H1 (cell line): ENCODE results near the gene ARMC12. TPM values are rescaled to one million over a fixed set of nuclear protein-coding genes. Genes with fewer than 3 reads are reported as not detected.

ENCODE experiments used
- BACH1 ChIP-seq: IDR thresholded peaks from 2 replicates; pipeline ENCODE4 v1.6.1; 2012; ENCODE audit warnings: low read length, improper control_type of control experiment
- CBX5 ChIP-seq: fragments of 300-800, 300-1000 bp; sonication (generic); IDR thresholded peaks from 2 replicates; pipeline ENCODE4 v1.7.1; 2016; ENCODE audit warnings: antibody characterized with exemption, low read length, low read depth
- CHD1 ChIP-seq: IDR thresholded peaks from 2 replicates; pipeline ENCODE4 v1.6.1; 2012; ENCODE audit warnings: low read depth, low read length, improper control_type of control experiment
- CHD2 ChIP-seq: IDR thresholded peaks from 2 replicates; pipeline ENCODE4 v1.6.1; 2012; ENCODE audit warnings: low read length, improper control_type of control experiment
- EP300 ChIP-seq, 2 experiments: IDR thresholded peaks; 1 replicate in 1 of 2; 2 replicates in 1 of 2; pipeline ENCODE4 v1.6.1; 2011 to 2012; ENCODE audit warnings: low read depth in 2 of 2, low read length in 2 of 2, mild to moderate bottlenecking in 2 of 2, borderline replicate concordance in 1 of 2, inconsistent platforms in 1 of 2, moderate library complexity in 1 of 2
- HDAC6 ChIP-seq: IDR thresholded peaks from one replicate; pipeline ENCODE4 v1.7.1; 2012; ENCODE audit warnings: low read depth, mild to moderate bottlenecking, inconsistent platforms, low read length, moderate library complexity
- JUN ChIP-seq: IDR thresholded peaks from 2 replicates; pipeline ENCODE4 v1.6.1; 2011; ENCODE audit warnings: low read depth, mild to moderate bottlenecking, improper control_type of control experiment, low read length
- KDM4A ChIP-seq: IDR thresholded peaks from one replicate; pipeline ENCODE4 v1.7.1; 2012; ENCODE audit warnings: low read depth, mild to moderate bottlenecking, moderate library complexity, low read length, inconsistent platforms; ENCODE audit not compliant: severe bottlenecking
- PHF8 ChIP-seq: fragments of 200-600 bp; sonication (generic); conservative IDR thresholded peaks from 2 replicates; pipeline ENCODE4 v1.7.1; 2012; ENCODE audit warnings: low read depth, mild to moderate bottlenecking, inconsistent platforms, low read length, moderate library complexity
- POLR2A ChIP-seq, 2 experiments: IDR thresholded peaks; 1 replicate in 1 of 2; 2 replicates in 1 of 2; pipeline ENCODE4 v1.6.1; 2011; ENCODE audit warnings: low read depth in 2 of 2, low read length in 2 of 2, mild to moderate bottlenecking in 2 of 2; ENCODE audit errors: control extremely low read depth in 1 of 2
- RBBP5 ChIP-seq: IDR thresholded peaks from 2 replicates; pipeline ENCODE4 v1.7.1; 2012; ENCODE audit warnings: low read depth, mild to moderate bottlenecking, inconsistent platforms, low read length, moderate library complexity, borderline replicate concordance
- RNF2 ChIP-seq: fragments of 200-900, 300-1000 bp; sonication (generic); IDR thresholded peaks from 2 replicates; pipeline ENCODE4 v1.7.1; 2016; ENCODE audit warnings: borderline replicate concordance, low read depth, mild to moderate bottlenecking, antibody characterized with exemption, low read length; ENCODE audit not compliant: poor library complexity, severe bottlenecking; ENCODE audit errors: missing control alignments
- SIRT6 ChIP-seq: IDR thresholded peaks from one replicate; pipeline ENCODE4 v1.7.1; 2012; ENCODE audit warnings: low read length, inconsistent platforms
- SP2 ChIP-seq: IDR thresholded peaks from 2 replicates; pipeline ENCODE4 v1.6.1; 2012; ENCODE audit warnings: mild to moderate bottlenecking, low read length, inconsistent platforms
- SP4 ChIP-seq: IDR thresholded peaks from 2 replicates; pipeline ENCODE4 v1.6.1; 2012; ENCODE audit warnings: low read length, inconsistent platforms
- TAF1 ChIP-seq: IDR thresholded peaks from 2 replicates; pipeline ENCODE4 v1.6.1; 2011; ENCODE audit warnings: mild to moderate bottlenecking, low read depth, low read length
- TAF7 ChIP-seq: optimal IDR thresholded peaks from 2 replicates; pipeline ENCODE3; 2011; ENCODE audit warnings: low read depth, mild to moderate bottlenecking, inconsistent platforms, low read length, moderate library complexity, borderline replicate concordance
- polyA plus RNA-seq, 7 experiments: library from polyadenylated mRNA; depleted of rRNA in 3 of 7; stranded (reverse) in 5 of 7; unstranded in 2 of 7; fragments of >200 nt in 5 of 7; fragments of 200-250 nt in 2 of 7; gene quantifications; 1 replicate in 5 of 7; 2 replicates in 1 of 7; 4 replicates in 1 of 7; pipeline versions ENCODE4 v1.2.1 to v1.2.3, GENCODE V29; 2011 to 2013; ENCODE audit warnings: missing spikeins in 2 of 7, mixed read lengths in 2 of 7
- total RNA-seq: library from RNA; stranded (reverse); fragmentation: NEBNext Ultra II Directional; extraction: Animal tissue kit (Norgen Biotek cat#: 25700); gene quantifications from 2 replicates; pipeline ENCODE4 v1.2.1, GENCODE V29; 2021

Gene ARMC12
- total and polyA plus RNA-seq, 2 of the 8 experiments (the other 6 are each of a cell fraction or from before 2014, with no cell fraction given) = 0.86 to 3.7 TPM

GRCh38 chr6:35776364-35777215, 39.8 kb downstream of the ARMC12 start, which contains the start of gene CLPSL2 (continued):
- TF ChIP-seq HDAC6 (no peak), TAF1 (peak; percentile 40; the same call in 1 of the 2 replicates), TAF7 (no peak), JUN (no peak), CBX5 (no peak), SIRT6 (no peak), POLR2A (IDR thresholded peaks at IDR 0.05; ENCODE audit: control extremely low read depth in 1 of 2, low read depth in 2 of 2, low read length in 2 of 2) (peak in 1 of 2 experiments; percentile 57; a peak in 1 of 3 replicates), RNF2 (no peak), SP2 (no peak), RBBP5 (peak; percentile 68; the same call in 1 of the 2 replicates), KDM4A (peak; percentile 79), BACH1 (no peak), CHD2 (no peak), PHF8 (peak; percentile 59; the same call in 1 of the 2 replicates), CHD1 (no peak), SP4 (no peak), EP300 (IDR thresholded peaks at IDR 0.05; ENCODE audit: borderline replicate concordance in 1 of 2, low read depth in 2 of 2, low read length in 2 of 2) (no peak)
